Activated CD4-positive, CD25-positive, alpha-beta regulatory T cell treated with anti-CD3 and anti-CD28 coated beads, Interleukin-2, amount 50 U/mL, for 16 hours (primary cell): ENCODE results near the gene RFC2.

Source experiments
- DNase-seq: peaks from one replicate; pipeline ENCODE4 v3.0.0-alpha.2; 2020; ENCODE audit warnings: low read depth, low spot score

RFC2 gene

GRCh38 chr7:74190259-74190658 lies 63.9 kb downstream of the RFC2 start:
- DNase-seq, result no peak

DNA sequence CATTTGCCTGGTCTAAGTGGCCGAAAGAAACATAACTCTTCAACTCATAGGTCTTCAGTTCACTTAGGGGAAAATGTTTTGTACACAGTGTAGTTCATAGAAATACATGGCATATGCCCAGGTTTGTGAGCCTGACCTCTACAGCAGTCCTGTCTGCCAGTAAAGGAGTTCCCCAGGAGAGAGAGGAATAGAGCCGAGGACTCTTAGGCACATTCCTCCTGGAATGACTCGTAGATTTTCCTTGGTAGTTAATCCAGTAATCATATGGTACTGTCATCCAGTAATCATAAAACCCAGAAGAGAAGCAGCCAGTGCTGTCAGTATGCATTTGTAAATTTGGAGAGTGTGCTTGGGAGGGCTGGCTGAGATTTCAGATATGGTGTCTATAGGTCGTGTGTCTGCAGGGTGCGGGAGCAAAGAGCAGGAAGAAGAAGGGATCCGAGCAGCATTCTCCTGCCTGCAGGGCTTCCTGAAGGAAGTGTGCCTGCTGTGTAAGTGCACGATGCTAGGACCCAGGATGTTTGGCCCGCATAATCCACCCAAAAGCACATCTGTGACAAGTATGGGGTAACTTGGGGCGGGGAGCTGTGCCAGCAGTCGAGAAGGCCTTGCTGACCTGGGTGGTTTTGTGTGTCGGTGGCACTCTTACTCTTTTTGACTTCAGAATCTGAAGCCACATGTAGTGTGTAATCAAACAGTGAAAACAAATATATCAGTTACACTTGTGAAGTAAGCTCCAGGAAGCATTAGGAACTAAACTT lies 66.1 kb downstream of the RFC2 start:
- no peak for DNase-seq

- DNase-seq, result no peak
Observed at GRCh38 chr7:74185636-74186035, 68.6 kb downstream of the RFC2 start.

- no peak for DNase-seq
Observed at GRCh38 chr7:74185016-74185415, 69.2 kb downstream of the RFC2 start.

GRCh38 chr7:74183653-74184450 lies 70.3 kb downstream of the RFC2 start:
- no peak for DNase-seq

DNA sequence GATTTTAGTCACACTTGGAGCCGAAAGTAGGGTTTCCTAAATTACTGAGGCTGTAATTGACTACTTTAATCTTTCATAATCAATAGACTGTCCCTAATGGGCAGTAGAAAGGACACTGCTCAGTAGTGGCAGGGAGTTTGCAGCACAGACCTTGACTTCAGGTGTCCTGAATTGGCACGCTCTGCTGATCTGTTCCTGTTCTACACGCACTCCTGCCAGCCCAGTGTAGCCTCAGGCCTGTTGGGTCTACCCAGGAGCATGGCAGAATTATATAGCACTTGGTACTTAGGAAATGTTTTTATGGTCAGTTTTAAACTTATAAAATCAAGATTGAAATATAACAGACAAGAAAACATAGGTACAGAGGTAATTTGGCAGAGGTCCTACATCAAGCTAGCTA lies 71.1 kb downstream of the RFC2 start:
- no peak for DNase-seq

DNA sequence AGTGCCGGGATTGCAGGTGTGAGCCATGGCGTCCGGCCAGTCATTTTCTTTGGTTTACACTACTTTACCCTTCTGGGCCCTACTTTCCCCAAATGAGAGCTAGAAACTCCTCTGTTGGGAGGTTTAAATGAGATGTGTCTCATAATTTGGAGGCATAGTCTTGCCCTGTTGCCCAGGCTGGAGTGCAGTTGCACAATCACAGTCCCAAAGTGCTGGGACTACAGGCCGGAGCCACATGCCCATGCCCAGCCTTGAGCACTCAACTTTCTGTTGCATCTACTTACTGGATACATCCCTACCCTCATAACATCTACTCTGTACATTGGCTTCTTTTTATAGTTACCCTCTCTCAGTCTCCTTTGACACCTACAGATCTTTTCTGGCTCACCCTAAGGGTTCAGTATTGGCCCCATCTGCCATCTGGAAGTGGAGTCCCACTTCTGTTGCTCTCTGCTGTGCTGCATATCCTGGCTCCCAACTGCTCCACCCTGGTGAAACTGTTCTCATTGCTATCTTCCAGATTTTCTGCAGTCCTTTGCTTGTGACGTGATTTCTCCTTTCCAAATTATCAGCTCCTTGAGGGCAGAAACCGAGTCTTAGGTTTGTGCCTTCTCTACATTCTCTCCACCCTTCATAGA lies 71.6 kb downstream of the RFC2 start:
- DNase-seq, result no peak

DNA sequence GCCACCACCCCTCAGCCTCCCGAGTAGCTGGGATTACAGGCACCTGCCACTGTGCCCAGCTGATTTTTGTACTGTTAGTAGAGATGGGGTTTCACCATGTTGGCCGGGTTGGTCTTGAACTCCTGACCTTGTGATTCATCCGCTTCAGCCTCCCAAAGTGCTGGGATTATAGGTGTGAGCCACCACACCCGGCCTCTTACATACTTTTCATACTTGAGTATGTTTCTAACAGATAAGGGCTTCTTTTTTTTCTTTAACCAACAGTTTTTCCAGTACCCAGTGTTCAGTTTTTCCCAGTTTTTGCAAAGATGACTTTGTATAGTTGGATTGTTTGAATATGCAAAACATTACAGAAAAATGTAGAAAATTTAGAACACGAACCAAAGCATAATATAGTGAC lies 72.4 kb downstream of the RFC2 start:
- DNase-seq, result no peak
